A673 (cell line): ENCODE measurements around the gene MPHOSPH10.

Experiments
- CTCF ChIP-seq: fragments of 300-800, 200-600 bp; sonication (generic); conservative IDR thresholded peaks from 2 replicates; pipeline ENCODE4 v1.5.1; 2017; ENCODE audit warnings: low read depth, mild to moderate bottlenecking, antibody characterized with exemption, low read length, moderate library complexity, mixed read lengths
- EZH2 ChIP-seq: fragments of 200-600 bp; sonication (generic); IDR thresholded peaks from 2 replicates; pipeline ENCODE4 v1.6.1; 2017; ENCODE audit warnings: borderline replicate concordance, low read depth, mild to moderate bottlenecking, mixed read lengths, antibody characterized with exemption, low read length; ENCODE audit not compliant: poor library complexity, severe bottlenecking

- TF ChIP-seq CTCF (no peak), EZH2 (no peak)
Measured at GRCh38 chr2:71113843-71114242, 16.6 kb upstream of the MPHOSPH10 start.
